ENCODE data around the gene AGL.

The AGL gene

GRCh38 chr1:99968214-99968613, 118.1 kb downstream of the AGL start:
- no peak overlapping the region for H3K27ac ChIP-seq (ENCODE audit: extremely low read depth, low read depth, low read length)
- no peaks in the 10 kb centered on the region; a peak in 1 of 3 replicates for H3K36me3 ChIP-seq (ENCODE audit: control insufficient read depth in 2 of 2, insufficient read depth in 1 of 2, low read length in 2 of 2)
- no peaks in the 10 kb centered on the region for H3K4me1 ChIP-seq (ENCODE audit: control insufficient read depth, insufficient read depth, low read length)
- no peaks in the 10 kb centered on the region for H3K9me3 ChIP-seq (ENCODE audit: control insufficient read depth, insufficient read depth, low read depth, low read length)
- TF ChIP-seq GLI2 (tag by site-specific recombination; IDR thresholded peaks at IDR 0.05; ENCODE audit: borderline replicate concordance, low read depth) (no peak), ZFP3 (tag by site-specific recombination; IDR thresholded peaks at IDR 0.05; ENCODE audit: low read depth) (no peak), ZNF354C (tag by site-specific recombination; IDR thresholded peaks at IDR 0.05; ENCODE audit: borderline replicate concordance, low read depth) (no peak), ZNF707 (tag by site-specific recombination; IDR thresholded peaks at IDR 0.05) (no peak), ZNF473 (tag by site-specific recombination; IDR thresholded peaks at IDR 0.05) (no peak), PRDM4 (tag by site-specific recombination; IDR thresholded peaks at IDR 0.05) (no peak), ZNF530 (tag by site-specific recombination; IDR thresholded peaks at IDR 0.05; ENCODE audit: low read depth) (no peak), ZXDB (tag by site-specific recombination; IDR thresholded peaks at IDR 0.05) (no peak), ZNF350 (tag by site-specific recombination; IDR thresholded peaks at IDR 0.05) (no peak), BCL11A (tag by site-specific recombination; IDR thresholded peaks at IDR 0.05; ENCODE audit: low read depth) (no peak), ZBTB48 (tag by site-specific recombination; IDR thresholded peaks at IDR 0.05) (no peak), ZBTB26 (tag by site-specific recombination; optimal IDR thresholded peaks at IDR 0.05) (no peak), SALL2 (tag by site-specific recombination; IDR thresholded peaks at IDR 0.05; ENCODE audit: borderline replicate concordance) (no peak), ZNF175 (tag by site-specific recombination; IDR thresholded peaks at IDR 0.05) (no peak), ZBTB6 (tag by site-specific recombination; IDR thresholded peaks at IDR 0.05) (no peak), ZNF623 (tag by site-specific recombination; IDR thresholded peaks at IDR 0.05) (no peak), ZNF23 (tag by site-specific recombination; IDR thresholded peaks at IDR 0.05; ENCODE audit: borderline replicate concordance) (no peak), ZNF2 (tag by site-specific recombination; IDR thresholded peaks at IDR 0.05) (no peak), REPIN1 (tag by site-specific recombination; IDR thresholded peaks at IDR 0.05; ENCODE audit: low read depth) (no peak), ZNF155 (tag by site-specific recombination; IDR thresholded peaks at IDR 0.05) (no peak)
- CTCF ChIA-PET, result no interaction called here
- POLR2A ChIA-PET, result interaction anchor here (0.7 kb wide), 1 partner anchor 387 kb away, joined by 3 read pairs; no protein-coding TSS in a partner anchor
- no peak overlapping the region for H3K4me3 ChIP-seq (ENCODE audit: low read depth, low read length)

GRCh38 chr1:99969260-99969728, 119.1 kb downstream of the AGL start:
- Histone ChIP-seq H3K9me3 (ENCODE audit: control insufficient read depth, insufficient read depth, low read depth, low read length) (no peaks in the 10 kb centered on the region), H3K27ac (ENCODE audit: extremely low read depth, low read depth, low read length) (peak overlapping the region; percentile 53), H3K4me3 (ENCODE audit: low read depth, low read length) (peak overlapping the region; percentile 85), H3K36me3 (ENCODE audit: control insufficient read depth in 2 of 2, insufficient read depth in 1 of 2, low read length in 2 of 2) (no peaks in the 10 kb centered on the region; a peak in 1 of 3 replicates), H3K4me1 (ENCODE audit: control insufficient read depth, insufficient read depth, low read length) (no peaks in the 10 kb centered on the region)
- ChIA-PET CTCF (interaction anchor here (0.6 to 1.0 kb wide), 2 partner anchors 39 to 120 kb away, joined by 3 to 4 read pairs; no protein-coding TSS in a partner anchor), POLR2A (interaction anchor here (1.0 to 2.0 kb wide), 8 partner anchors 9 to 297 kb away, joined by 3 to 11 read pairs (median 5); partner anchors contain the start of genes AGL, FRRS1, RTCA and SASS6)
- TF ChIP-seq PRDM10 (tag by site-specific recombination; IDR thresholded peaks at IDR 0.05) (peak; percentile 88), ZNF398 (tag by site-specific recombination; IDR thresholded peaks at IDR 0.05) (no peak)
